ENCODE measurements around the gene HS3ST6.

The HS3ST6 gene

DNA sequence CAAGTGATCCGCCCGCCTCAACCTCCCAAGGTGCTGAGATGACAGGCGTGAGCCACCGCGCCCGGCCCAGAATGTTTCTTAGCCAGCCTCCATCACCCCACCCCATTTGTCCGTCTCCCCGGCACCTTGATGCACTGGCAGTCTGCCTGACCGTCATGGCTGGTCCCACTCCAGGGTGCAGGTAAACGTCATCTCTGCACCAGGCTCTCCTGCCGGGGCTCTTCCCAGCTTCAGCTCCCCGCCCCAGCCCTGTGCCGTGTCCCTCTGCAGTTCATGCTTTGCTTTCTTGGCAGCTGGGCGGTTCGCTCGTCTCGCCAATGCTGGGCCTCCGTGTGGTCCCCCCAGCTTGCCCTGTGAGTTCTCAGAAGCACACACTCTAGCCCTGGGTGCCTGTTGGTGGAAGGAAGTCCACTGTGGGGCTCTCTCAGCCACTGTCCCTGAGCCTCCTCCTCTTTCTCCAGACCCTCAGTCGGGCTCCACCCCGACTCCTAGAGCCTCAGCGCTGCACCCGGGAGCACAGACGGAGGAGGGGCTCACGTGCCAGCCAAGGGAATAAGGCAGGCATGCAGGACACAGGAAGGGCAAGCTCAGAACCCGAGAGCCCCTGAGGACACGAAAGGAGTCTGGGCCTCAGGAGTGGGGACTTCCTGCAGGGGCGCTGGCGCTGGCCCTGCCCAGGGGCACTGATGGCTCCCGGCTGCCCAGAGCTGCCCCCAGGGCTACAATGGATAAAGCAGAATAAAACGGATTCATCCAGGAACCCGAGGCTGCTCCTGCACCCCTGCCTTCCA, 12.0 kb downstream of the HS3ST6 start:
- no peak for ATAC-seq

DNA sequence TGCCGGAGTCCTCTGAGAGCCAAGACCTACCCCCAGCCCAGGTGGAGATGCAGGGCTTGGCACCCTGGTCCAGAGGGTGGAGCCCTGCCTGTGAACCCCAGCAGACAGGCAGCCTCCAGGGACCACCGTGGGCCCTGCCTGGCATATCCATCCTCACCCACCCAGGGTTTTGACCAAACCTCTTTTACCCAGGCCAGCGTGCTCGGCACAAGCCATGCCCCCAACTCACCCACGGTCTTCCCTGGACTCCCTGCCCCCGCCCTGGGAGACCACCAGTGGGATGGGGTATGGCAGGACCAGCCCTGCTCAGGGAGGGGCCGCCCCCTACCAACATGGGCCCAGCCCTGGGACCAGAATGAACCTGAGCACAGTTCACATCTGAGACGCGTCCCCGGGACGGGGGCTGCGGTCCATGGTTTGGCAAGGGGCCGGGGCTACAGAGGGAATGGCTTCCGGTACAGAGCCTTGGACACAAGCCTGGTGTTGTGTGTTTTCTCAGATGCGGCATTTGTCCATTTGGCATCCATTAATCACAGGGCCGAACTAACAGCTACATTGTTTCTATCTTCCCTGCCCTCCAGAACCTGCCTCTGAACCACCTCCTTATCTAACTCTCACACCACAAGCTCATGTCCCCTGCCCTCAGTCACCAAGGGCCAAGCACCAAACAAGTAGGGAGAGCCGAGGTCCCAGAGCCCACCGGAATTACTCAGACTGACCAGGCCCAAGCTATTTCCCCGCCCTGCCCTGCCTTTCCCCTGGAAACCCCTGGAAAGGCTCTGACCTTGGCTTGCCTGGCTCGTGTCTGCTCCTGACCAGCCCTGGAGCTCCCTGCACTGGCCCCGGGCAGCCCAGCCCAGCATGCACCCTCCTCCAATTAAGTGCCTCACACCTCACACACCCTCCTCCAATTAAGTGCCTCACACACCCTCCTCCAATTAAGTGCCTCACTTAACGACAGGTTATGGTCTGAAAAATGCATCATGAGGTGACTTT, 14.1 kb downstream of the HS3ST6 start:
- no peak for ATAC-seq
- TF ChIP-seq TOX (CRISPR knock-in tag; IDR thresholded peaks at IDR 0.05; ENCODE audit: borderline replicate concordance) (no peak), ZFP3 (CRISPR knock-in tag; IDR thresholded peaks at IDR 0.05) (no peak), CSDC2 (CRISPR knock-in tag; IDR thresholded peaks at IDR 0.05) (no peak), ZNF8 (CRISPR knock-in tag; IDR thresholded peaks at IDR 0.05) (no peak), ZC3H10 (CRISPR knock-in tag; IDR thresholded peaks at IDR 0.05) (no peak), ZFP30 (CRISPR knock-in tag; IDR thresholded peaks at IDR 0.05) (no peak), SNAI2 (CRISPR knock-in tag; IDR thresholded peaks at IDR 0.05) (no peak), BACH2 (CRISPR knock-in tag; IDR thresholded peaks at IDR 0.05; ENCODE audit: borderline replicate concordance) (no peak)
- TF ChIP-seq, protein P1, sequence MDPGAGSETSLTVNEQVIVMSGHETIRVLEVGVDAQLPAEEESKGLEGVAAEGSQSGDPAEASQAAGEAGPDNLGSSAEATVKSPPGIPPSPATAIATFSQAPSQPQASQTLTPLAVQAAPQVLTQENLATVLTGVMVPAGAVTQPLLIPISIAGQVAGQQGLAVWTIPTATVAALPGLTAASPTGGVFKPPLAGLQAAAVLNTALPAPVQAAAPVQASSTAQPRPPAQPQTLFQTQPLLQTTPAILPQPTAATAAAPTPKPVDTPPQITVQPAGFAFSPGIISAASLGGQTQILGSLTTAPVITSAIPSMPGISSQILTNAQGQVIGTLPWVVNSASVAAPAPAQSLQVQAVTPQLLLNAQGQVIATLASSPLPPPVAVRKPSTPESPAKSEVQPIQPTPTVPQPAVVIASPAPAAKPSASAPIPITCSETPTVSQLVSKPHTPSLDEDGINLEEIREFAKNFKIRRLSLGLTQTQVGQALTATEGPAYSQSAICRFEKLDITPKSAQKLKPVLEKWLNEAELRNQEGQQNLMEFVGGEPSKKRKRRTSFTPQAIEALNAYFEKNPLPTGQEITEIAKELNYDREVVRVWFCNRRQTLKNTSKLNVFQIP (CRISPR knock-in tag; IDR thresholded peaks at IDR 0.05; ENCODE audit: borderline replicate concordance, low read depth): no peak
- TF ChIP-seq, protein P2, sequence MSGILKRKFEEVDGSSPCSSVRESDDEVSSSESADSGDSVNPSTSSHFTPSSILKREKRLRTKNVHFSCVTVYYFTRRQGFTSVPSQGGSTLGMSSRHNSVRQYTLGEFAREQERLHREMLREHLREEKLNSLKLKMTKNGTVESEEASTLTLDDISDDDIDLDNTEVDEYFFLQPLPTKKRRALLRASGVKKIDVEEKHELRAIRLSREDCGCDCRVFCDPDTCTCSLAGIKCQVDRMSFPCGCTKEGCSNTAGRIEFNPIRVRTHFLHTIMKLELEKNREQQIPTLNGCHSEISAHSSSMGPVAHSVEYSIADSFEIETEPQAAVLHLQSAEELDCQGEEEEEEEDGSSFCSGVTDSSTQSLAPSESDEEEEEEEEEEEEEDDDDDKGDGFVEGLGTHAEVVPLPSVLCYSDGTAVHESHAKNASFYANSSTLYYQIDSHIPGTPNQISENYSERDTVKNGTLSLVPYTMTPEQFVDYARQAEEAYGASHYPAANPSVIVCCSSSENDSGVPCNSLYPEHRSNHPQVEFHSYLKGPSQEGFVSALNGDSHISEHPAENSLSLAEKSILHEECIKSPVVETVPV (CRISPR knock-in tag; IDR thresholded peaks at IDR 0.05): no peak

More for the DNA sequence above, 12.0 kb downstream of the HS3ST6 start:
- TF ChIP-seq ZC3H10 (CRISPR knock-in tag; IDR thresholded peaks at IDR 0.05): no peak
- TF ChIP-seq, protein P3, sequence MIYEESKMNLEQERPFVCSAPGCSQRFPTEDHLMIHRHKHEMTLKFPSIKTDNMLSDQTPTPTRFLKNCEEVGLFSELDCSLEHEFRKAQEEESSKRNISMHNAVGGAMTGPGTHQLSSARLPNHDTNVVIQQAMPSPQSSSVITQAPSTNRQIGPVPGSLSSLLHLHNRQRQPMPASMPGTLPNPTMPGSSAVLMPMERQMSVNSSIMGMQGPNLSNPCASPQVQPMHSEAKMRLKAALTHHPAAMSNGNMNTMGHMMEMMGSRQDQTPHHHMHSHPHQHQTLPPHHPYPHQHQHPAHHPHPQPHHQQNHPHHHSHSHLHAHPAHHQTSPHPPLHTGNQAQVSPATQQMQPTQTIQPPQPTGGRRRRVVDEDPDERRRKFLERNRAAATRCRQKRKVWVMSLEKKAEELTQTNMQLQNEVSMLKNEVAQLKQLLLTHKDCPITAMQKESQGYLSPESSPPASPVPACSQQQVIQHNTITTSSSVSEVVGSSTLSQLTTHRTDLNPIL (CRISPR knock-in tag; IDR thresholded peaks at IDR 0.05; ENCODE audit: low read depth): no peak
- TF ChIP-seq, protein P1 (CRISPR knock-in tag; IDR thresholded peaks at IDR 0.05; ENCODE audit: borderline replicate concordance, low read depth): no peak
- no peak for TF ChIP-seq TCF4 (CRISPR knock-in tag; IDR thresholded peaks at IDR 0.05; ENCODE audit: borderline replicate concordance)
- TF ChIP-seq ARNTL (CRISPR knock-in tag; IDR thresholded peaks at IDR 0.05; ENCODE audit: borderline replicate concordance, low read depth): no peak
- no peak for TF ChIP-seq ESRRG (CRISPR knock-in tag; IDR thresholded peaks at IDR 0.05)
- TF ChIP-seq, protein P4, sequence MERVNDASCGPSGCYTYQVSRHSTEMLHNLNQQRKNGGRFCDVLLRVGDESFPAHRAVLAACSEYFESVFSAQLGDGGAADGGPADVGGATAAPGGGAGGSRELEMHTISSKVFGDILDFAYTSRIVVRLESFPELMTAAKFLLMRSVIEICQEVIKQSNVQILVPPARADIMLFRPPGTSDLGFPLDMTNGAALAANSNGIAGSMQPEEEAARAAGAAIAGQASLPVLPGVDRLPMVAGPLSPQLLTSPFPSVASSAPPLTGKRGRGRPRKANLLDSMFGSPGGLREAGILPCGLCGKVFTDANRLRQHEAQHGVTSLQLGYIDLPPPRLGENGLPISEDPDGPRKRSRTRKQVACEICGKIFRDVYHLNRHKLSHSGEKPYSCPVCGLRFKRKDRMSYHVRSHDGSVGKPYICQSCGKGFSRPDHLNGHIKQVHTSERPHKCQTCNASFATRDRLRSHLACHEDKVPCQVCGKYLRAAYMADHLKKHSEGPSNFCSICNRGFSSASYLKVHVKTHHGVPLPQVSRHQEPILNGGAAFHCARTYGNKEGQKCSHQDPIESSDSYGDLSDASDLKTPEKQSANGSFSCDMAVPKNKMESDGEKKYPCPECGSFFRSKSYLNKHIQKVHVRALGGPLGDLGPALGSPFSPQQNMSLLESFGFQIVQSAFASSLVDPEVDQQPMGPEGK (CRISPR knock-in tag; IDR thresholded peaks at IDR 0.05; ENCODE audit: borderline replicate concordance): no peak
- no peak for TF ChIP-seq CSDC2 (CRISPR knock-in tag; IDR thresholded peaks at IDR 0.05)
- TF ChIP-seq ZNF565 (CRISPR knock-in tag; conservative IDR thresholded peaks at IDR 0.05; ENCODE audit: low read depth): no peak

DNA sequence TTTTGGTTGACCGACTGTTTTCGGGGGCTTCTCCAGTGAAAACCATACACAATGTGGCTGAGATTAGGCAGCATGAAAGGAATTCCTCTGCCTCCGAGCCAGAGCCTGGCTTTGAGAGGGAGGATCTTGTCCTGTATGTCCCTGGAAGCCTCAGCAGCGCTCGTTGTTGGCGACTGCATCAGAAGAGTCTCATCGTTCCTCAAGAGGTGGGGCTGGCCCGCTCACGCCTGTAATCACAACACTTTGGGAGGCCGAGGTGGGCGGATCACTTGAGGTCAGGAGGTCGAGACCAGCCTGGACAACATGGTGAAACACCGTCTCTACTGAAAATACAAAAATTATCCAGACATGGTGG, 15.0 kb downstream of the HS3ST6 start:
- no peak for ATAC-seq
- TF ChIP-seq ZFP30 (CRISPR knock-in tag; IDR thresholded peaks at IDR 0.05): no peak
- TF ChIP-seq, protein P5, sequence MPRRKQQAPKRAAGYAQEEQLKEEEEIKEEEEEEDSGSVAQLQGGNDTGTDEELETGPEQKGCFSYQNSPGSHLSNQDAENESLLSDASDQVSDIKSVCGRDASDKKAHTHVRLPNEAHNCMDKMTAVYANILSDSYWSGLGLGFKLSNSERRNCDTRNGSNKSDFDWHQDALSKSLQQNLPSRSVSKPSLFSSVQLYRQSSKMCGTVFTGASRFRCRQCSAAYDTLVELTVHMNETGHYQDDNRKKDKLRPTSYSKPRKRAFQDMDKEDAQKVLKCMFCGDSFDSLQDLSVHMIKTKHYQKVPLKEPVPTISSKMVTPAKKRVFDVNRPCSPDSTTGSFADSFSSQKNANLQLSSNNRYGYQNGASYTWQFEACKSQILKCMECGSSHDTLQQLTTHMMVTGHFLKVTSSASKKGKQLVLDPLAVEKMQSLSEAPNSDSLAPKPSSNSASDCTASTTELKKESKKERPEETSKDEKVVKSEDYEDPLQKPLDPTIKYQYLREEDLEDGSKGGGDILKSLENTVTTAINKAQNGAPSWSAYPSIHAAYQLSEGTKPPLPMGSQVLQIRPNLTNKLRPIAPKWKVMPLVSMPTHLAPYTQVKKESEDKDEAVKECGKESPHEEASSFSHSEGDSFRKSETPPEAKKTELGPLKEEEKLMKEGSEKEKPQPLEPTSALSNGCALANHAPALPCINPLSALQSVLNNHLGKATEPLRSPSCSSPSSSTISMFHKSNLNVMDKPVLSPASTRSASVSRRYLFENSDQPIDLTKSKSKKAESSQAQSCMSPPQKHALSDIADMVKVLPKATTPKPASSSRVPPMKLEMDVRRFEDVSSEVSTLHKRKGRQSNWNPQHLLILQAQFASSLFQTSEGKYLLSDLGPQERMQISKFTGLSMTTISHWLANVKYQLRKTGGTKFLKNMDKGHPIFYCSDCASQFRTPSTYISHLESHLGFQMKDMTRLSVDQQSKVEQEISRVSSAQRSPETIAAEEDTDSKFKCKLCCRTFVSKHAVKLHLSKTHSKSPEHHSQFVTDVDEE (CRISPR knock-in tag; IDR thresholded peaks at IDR 0.05): no peak
- TF ChIP-seq BACH2 (CRISPR knock-in tag; IDR thresholded peaks at IDR 0.05; ENCODE audit: borderline replicate concordance): no peak
- no peak for TF ChIP-seq ZNF565 (CRISPR knock-in tag; conservative IDR thresholded peaks at IDR 0.05; ENCODE audit: low read depth)
- TF ChIP-seq TOX (CRISPR knock-in tag; IDR thresholded peaks at IDR 0.05; ENCODE audit: borderline replicate concordance): no peak
- TF ChIP-seq, protein P2 (CRISPR knock-in tag; IDR thresholded peaks at IDR 0.05): no peak
- TF ChIP-seq, protein P1 (CRISPR knock-in tag; IDR thresholded peaks at IDR 0.05; ENCODE audit: borderline replicate concordance, low read depth): no peak
